IMR-90 (cell line): ENCODE results near the gene CECR2. TPM values are rescaled to one million over a fixed set of nuclear protein-coding genes. Genes with fewer than 3 reads are reported as not detected.

Source experiments
- ATAC-seq: fragments of 200-7000 bp; cut with Tn5 transposase; 2 replicates; pipeline ENCODE4 v1.9.1; 2020; ENCODE audit warnings: low read depth, mild to moderate bottlenecking, moderate library complexity
- BruUV-seq: library from RNA; stranded (reverse); fragments of 400-500 nt; replicated peaks from 2 replicates; lab custom pipeline; 2021; lab: Mats Ljungman, UMichigan
- CTCF ChIA-PET: fragments of 300-600 bp; formaldehyde crosslinking; extraction: SDS; loops from one replicate; lab custom pipeline; 2021; ENCODE audit warnings: antibody characterized with exemption; lab: Yijun Ruan, JAX
- POLR2A ChIA-PET: fragments of 300-600 bp; sonication (Branson Sonifier 250); formaldehyde crosslinking; loops from one replicate; lab custom pipeline; 2022; ENCODE audit warnings: antibody characterized with exemption; ENCODE audit not compliant: unreplicated experiment; lab: Charles Lee
- DNase-seq: peaks from one replicate; pipeline ENCODE4 v3.0.0; 2013
- H2AFZ ChIP-seq: replicated peaks from 2 replicates; pipeline ENCODE3; 2013; ENCODE audit warnings: low read length, mild to moderate bottlenecking; ENCODE audit not compliant: poor library complexity
- H2AK5ac ChIP-seq: 2 replicates; pipeline ENCODE4 v1.6.1; 2013; ENCODE audit warnings: low read depth, low read length, inconsistent platforms
- H2AK9ac ChIP-seq: replicated peaks from 2 replicates; pipeline ENCODE3; 2013; ENCODE audit warnings: mild to moderate bottlenecking, low read depth, low read length, moderate library complexity; ENCODE audit not compliant: poor library complexity
- H2BK120ac ChIP-seq: 2 replicates; pipeline ENCODE4 v1.6.1; 2013; ENCODE audit warnings: low read depth, low read length, inconsistent platforms
- H2BK15ac ChIP-seq: 3 replicates; pipeline ENCODE4 v1.6.1; 2013; ENCODE audit warnings: low read depth, low read length, inconsistent platforms
- H2BK20ac ChIP-seq: 2 replicates; pipeline ENCODE4 v1.6.1; 2013; ENCODE audit warnings: low read depth, mild to moderate bottlenecking, inconsistent platforms, low read length, moderate library complexity
- H2BK5ac ChIP-seq: 2 replicates; pipeline ENCODE4 v1.6.1; 2013; ENCODE audit warnings: mild to moderate bottlenecking, low read depth, low read length, inconsistent platforms; ENCODE audit not compliant: poor library complexity, severe bottlenecking
- H3K14ac ChIP-seq: replicated peaks from 2 replicates; pipeline ENCODE4 v1.6.1; 2013; ENCODE audit warnings: low read depth, low read length, inconsistent platforms
- H3K18ac ChIP-seq: 2 replicates; pipeline ENCODE4 v1.6.1; 2013; ENCODE audit warnings: low read depth, low read length, control low read depth
- H3K23ac ChIP-seq: 2 replicates; pipeline ENCODE4 v1.6.1; 2013; ENCODE audit warnings: low read depth, low read length, inconsistent platforms
- H3K27ac ChIP-seq: 2 replicates; pipeline ENCODE4 v1.5.1; 2013; ENCODE audit warnings: mild to moderate bottlenecking, control low read depth, low read length; ENCODE audit not compliant: insufficient read depth
- H3K27me3 ChIP-seq: 2 replicates; pipeline ENCODE4 v1.6.1; 2013; ENCODE audit warnings: low read length; ENCODE audit not compliant: control insufficient read depth, insufficient read depth
- H3K36me3 ChIP-seq: 2 replicates; pipeline ENCODE4 v1.6.1; 2013; ENCODE audit warnings: low read length, mixed read lengths; ENCODE audit not compliant: control insufficient read depth, insufficient read depth
- H3K4ac ChIP-seq: 2 replicates; pipeline ENCODE4 v1.6.1; 2013; ENCODE audit warnings: low read depth, low read length, inconsistent platforms
- H3K4me1 ChIP-seq: 2 replicates; pipeline ENCODE4 v1.6.1; 2013; ENCODE audit warnings: low read length, mixed read lengths; ENCODE audit not compliant: control insufficient read depth, insufficient read depth
- H3K4me2 ChIP-seq: 2 replicates; pipeline ENCODE4 v1.6.1; 2013; ENCODE audit warnings: low read depth, mild to moderate bottlenecking, control low read depth, low read length, moderate library complexity
- H3K4me3 ChIP-seq: 2 replicates; pipeline ENCODE4 v1.5.1; 2013; ENCODE audit warnings: low read depth, mild to moderate bottlenecking, control low read depth, low read length, moderate library complexity; ENCODE audit not compliant: insufficient read depth
- H3K56ac ChIP-seq: 2 replicates; pipeline ENCODE4 v1.6.1; 2013; ENCODE audit warnings: low read length, inconsistent platforms; ENCODE audit not compliant: insufficient read depth; ENCODE audit errors: extremely low read depth
- H3K79me1 ChIP-seq, 2 experiments: 2 replicates each; pipeline ENCODE4 v1.6.1; 2013; ENCODE audit warnings: low read length in 2 of 2, inconsistent platforms in 1 of 2, low read depth in 1 of 2
- H3K9ac ChIP-seq: 2 replicates; pipeline ENCODE4 v1.6.1; 2013; ENCODE audit warnings: low read depth, low read length, control low read depth
- H3K9me1 ChIP-seq: 2 replicates; pipeline ENCODE4 v1.6.1; 2013; ENCODE audit warnings: low read length, inconsistent platforms; ENCODE audit not compliant: insufficient read depth
- H3K9me3 ChIP-seq: 2 replicates; pipeline ENCODE4 v1.6.1; 2013; ENCODE audit warnings: low read length; ENCODE audit not compliant: control insufficient read depth, insufficient read depth
- H4K20me1 ChIP-seq: 2 replicates; pipeline ENCODE4 v1.6.1; 2013; ENCODE audit warnings: low read length, inconsistent platforms; ENCODE audit not compliant: insufficient read depth
- H4K5ac ChIP-seq: 2 replicates; pipeline ENCODE4 v1.6.1; 2013; ENCODE audit warnings: mild to moderate bottlenecking, low read depth, low read length, control low read depth
- H4K8ac ChIP-seq, 2 experiments: 2 replicates each; pipeline ENCODE4 v1.6.1; 2013; ENCODE audit warnings: low read depth in 2 of 2, low read length in 2 of 2, control low read depth in 1 of 2, inconsistent platforms in 1 of 2
- H4K91ac ChIP-seq: 2 replicates; pipeline ENCODE4 v1.6.1; 2013; ENCODE audit warnings: low read depth, low read length, inconsistent platforms; ENCODE audit not compliant: insufficient read depth
- BHLHE40 ChIP-seq: fragments of 150-350 bp; IDR thresholded peaks from 2 replicates; pipeline ENCODE4 v1.6.1; 2016; ENCODE audit warnings: mild to moderate bottlenecking, low read depth, low read length
- CTCF ChIP-seq: conservative IDR thresholded peaks from 2 replicates; pipeline ENCODE4 v1.5.1; 2012; ENCODE audit warnings: mild to moderate bottlenecking, low read depth, low read length, improper control_type of control experiment
- FOS ChIP-seq: fragments of 150-350 bp; IDR thresholded peaks from 2 replicates; pipeline ENCODE4 v1.6.1; 2016; ENCODE audit warnings: low read depth, low read length
- MAFK ChIP-seq: IDR thresholded peaks from 2 replicates; pipeline ENCODE4 v1.6.1; 2012; ENCODE audit warnings: low read depth, low read length, improper control_type of control experiment
- MXI1 ChIP-seq: IDR thresholded peaks from 2 replicates; pipeline ENCODE4 v1.6.1; 2012; ENCODE audit warnings: low read depth, mild to moderate bottlenecking, low read length, moderate library complexity, borderline replicate concordance
- POLR2A ChIP-seq: IDR thresholded peaks from 2 replicates; pipeline ENCODE4 v1.6.1; 2012; ENCODE audit warnings: mild to moderate bottlenecking, low read depth, low read length
- RAD21 ChIP-seq: IDR thresholded peaks from 2 replicates; pipeline ENCODE4 v1.6.1; 2012; ENCODE audit warnings: low read length, improper control_type of control experiment
- RCOR1 ChIP-seq: IDR thresholded peaks from 2 replicates; pipeline ENCODE4 v1.6.1; 2012; ENCODE audit warnings: mild to moderate bottlenecking, low read length, improper control_type of control experiment; ENCODE audit not compliant: insufficient replicate concordance
- SMC3 ChIP-seq: fragments of 150-350 bp; IDR thresholded peaks from 2 replicates; pipeline ENCODE4 v1.6.1; 2016; ENCODE audit warnings: low read depth, mild to moderate bottlenecking, antibody characterized with exemption, low read length, moderate library complexity
- WGBS, 2 experiments: methylation state at CpG; one replicate each; pipeline versions ENCODE4 v1.1.5 to v1.1.7; 2013; ENCODE audit warnings: missing lambda C conversion rate in 2 of 2; ENCODE audit not compliant: insufficient read length in 1 of 2; ENCODE audit errors: extremely low coverage in 2 of 2; 5-methylcytosine and 5-hydroxymethylcytosine counted together
- dilution Hi-C: fragments of 300-500 bp; cut with HindIII; formaldehyde crosslinking; loops from one replicate; pipeline ENCODE4 v1.14.3; 2018; ENCODE audit warnings: low sequenced_read_pairs; ENCODE audit not compliant: unreplicated experiment
- in situ Hi-C: fragments of 300-500 bp; cut with MboI; formaldehyde crosslinking; loops from 3 replicates; pipeline ENCODE4 v1.14.3; 2019; ENCODE audit warnings: low sequenced_read_pairs, inconsistent platforms, mixed read lengths
- intact Hi-C: fragments of 100-400 bp; cut with micrococcal nuclease; formaldehyde crosslinking; loops from 2 replicates; pipeline ENCODE4 v1.10.0; 2022
- polyA plus RNA-seq, 3 experiments: library from polyadenylated mRNA; depleted of rRNA; stranded (reverse); fragments of >200 nt; gene quantifications; 2 replicates each; pipeline ENCODE4 v1.2.3, GENCODE V29; 2012; ENCODE audit warnings: low replicate concordance in 1 of 3
- total RNA-seq: library from RNA; depleted of rRNA; stranded (reverse); fragments of >200 nt; gene quantifications from 2 replicates; pipeline ENCODE4 v1.2.3, GENCODE V29; 2012

CECR2 gene
- total and polyA plus RNA-seq, 2 of the 4 experiments (the other 2 are of a cell fraction): under 0.01 TPM; not detected in 1

- Histone ChIP-seq H2AK5ac (no peak overlapping the region), H4K8ac (no peak overlapping the region), H3K79me1 (no peaks in the 10 kb centered on the region), H4K91ac (no peak overlapping the region), H3K36me3 (no peaks in the 10 kb centered on the region), H3K23ac (no peak overlapping the region), H3K27me3 (peaks cover 14% of the 10 kb centered on the region), H3K4ac (no peak overlapping the region), H3K14ac (no peak overlapping the region), H3K56ac (no peak overlapping the region), H3K4me3 (no peak overlapping the region), H3K18ac (no peak overlapping the region), H2BK15ac (no peak overlapping the region), H4K5ac (no peak overlapping the region), H2BK20ac (no peak overlapping the region), H3K9me3 (no peaks in the 10 kb centered on the region), H4K20me1 (no peaks in the 10 kb centered on the region), H3K4me1 (no peaks in the 10 kb centered on the region), H3K4me2 (no peak overlapping the region), H3K9me1 (no peaks in the 10 kb centered on the region), H2BK5ac (no peak overlapping the region), H3K9ac (no peak overlapping the region), H2AFZ (no peak overlapping the region), H2AK9ac (no peak overlapping the region), H3K27ac (no peak overlapping the region), H2BK120ac (no peak overlapping the region)
- BruUV-seq: no TSS peak
- TF ChIP-seq MXI1 (no peak), BHLHE40 (no peak), POLR2A (no peak), RAD21 (no peak), MAFK (no peak), RCOR1 (no peak), SMC3 (no peak), FOS (no peak), CTCF (no peak)
- ChIA-PET CTCF (no interaction called here), POLR2A (no interaction called here)
- dilution Hi-C loops (no loop called here), in situ Hi-C loops (loop anchor here (25.0 kb wide), 1 partner anchor 507 kb away; no protein-coding TSS in a partner anchor), intact Hi-C loops (loop anchor here (5.0 to 10.0 kb wide), 3 partner anchors 187 to 520 kb away; partner anchors contain the start of gene PEX26)
- DNase-seq (no peak), ATAC-seq (no peak)
- WGBS, 2 experiments: no CpG with 5 or more reads among the region's 4 CpGs
Observed at GRCh38 chr22:17554814-17555213, 185.6 kb downstream of the CECR2 start.
